Mesothelial cell of epicardium (in vitro differentiated cells): ENCODE results near the gene PLXND1. TPM values are rescaled to one million over a fixed set of nuclear protein-coding genes. Genes with fewer than 3 reads are reported as not detected.
"Not testable (repeated sequence)": the region's sequence is repeated elsewhere in the genome, so short reads cannot be mapped to it uniquely, and the experiment has no call there.

Experiments
- DNase-seq, 2 experiments: peaks; one replicate each; pipeline ENCODE4 v3.0.0; 2021; ENCODE audit warnings: low spot score in 2 of 2; ENCODE audit not compliant: unreplicated experiment in 2 of 2
- H3K27ac Mint-ChIP-seq: 2 replicates; pipeline ENCODE4 v1.8.0; 2021; ENCODE audit warnings: mixed read lengths
- H3K27me3 Mint-ChIP-seq: 2 replicates; pipeline ENCODE4 v1.8.0; 2021; ENCODE audit warnings: low read depth, mixed read lengths
- H3K36me3 Mint-ChIP-seq: 2 replicates; pipeline ENCODE4 v1.8.0; 2021; ENCODE audit warnings: mixed read lengths
- H3K4me1 Mint-ChIP-seq: 2 replicates; pipeline ENCODE4 v1.8.0; 2021; ENCODE audit warnings: mixed read lengths
- H3K4me3 Mint-ChIP-seq: 2 replicates; pipeline ENCODE4 v1.8.0; 2021; ENCODE audit warnings: mild to moderate bottlenecking, moderate library complexity, mixed read lengths
- H3K9me3 Mint-ChIP-seq: 2 replicates; pipeline ENCODE4 v1.8.0; 2021; ENCODE audit warnings: mixed read lengths
- CTCF ChIP-seq: fragments of 200-600 bp; sonication (generic); IDR thresholded peaks from one replicate; pipeline ENCODE4 v1.5.0; 2021; ENCODE audit warnings: antibody characterized with exemption; ENCODE audit not compliant: unreplicated experiment
- total RNA-seq: library from RNA; stranded (reverse); gene quantifications from 3 replicates; pipeline ENCODE4 v1.2.1, GENCODE V29; 2021

PLXND1 gene
- total RNA-seq, 1 donor from 2014 or later: 60.6 TPM

GRCh38 chr3:129517516-129517915 is 89.0 kb downstream of the PLXND1 start:
- Mint-ChIP-seq H3K4me3 (no peak overlapping the region), H3K27me3 (no peaks in the 10 kb centered on the region), H3K4me1 (peaks cover 2% of the 10 kb centered on the region), H3K27ac (no peak overlapping the region), H3K36me3 (peaks cover 8% of the 10 kb centered on the region), H3K9me3 (no peaks in the 10 kb centered on the region)
- DNase-seq: no peak
- no peak for TF ChIP-seq CTCF

- not testable (repeated sequence) for H3K9me3 Mint-ChIP-seq, DNase-seq, H3K27ac Mint-ChIP-seq, H3K27me3 Mint-ChIP-seq, H3K4me1 Mint-ChIP-seq, H3K4me3 Mint-ChIP-seq
- H3K36me3 Mint-ChIP-seq: peaks cover 18% of the 10 kb centered on the region
Measured at GRCh38 chr3:129515821-129516432, 90.5 kb downstream of the PLXND1 start.

GRCh38 chr3:129515108-129515820 is 91.2 kb downstream of the PLXND1 start:
- H3K27ac Mint-ChIP-seq, H3K27me3 Mint-ChIP-seq, H3K4me3 Mint-ChIP-seq, H3K4me1 Mint-ChIP-seq, DNase-seq, H3K9me3 Mint-ChIP-seq: not testable (repeated sequence)
- peaks cover 21% of the 10 kb centered on the region for H3K36me3 Mint-ChIP-seq

GRCh38 chr3:129514563-129514962 is 91.9 kb downstream of the PLXND1 start:
- no peak overlapping the region for H3K27ac Mint-ChIP-seq
- no peak for DNase-seq

GRCh38 chr3:129514110-129514509 is 92.4 kb downstream of the PLXND1 start:
- no peak for DNase-seq
- H3K4me1 Mint-ChIP-seq: no peaks in the 10 kb centered on the region
- no peak overlapping the region for H3K4me3 Mint-ChIP-seq
- H3K36me3 Mint-ChIP-seq: peaks cover 21% of the 10 kb centered on the region
- no peaks in the 10 kb centered on the region for H3K9me3 Mint-ChIP-seq
- H3K27me3 Mint-ChIP-seq: no peaks in the 10 kb centered on the region
- H3K27ac Mint-ChIP-seq: no peak overlapping the region
- TF ChIP-seq CTCF: no peak

More at GRCh38 chr3:129514563-129514962, 91.9 kb downstream of the PLXND1 start:
- Mint-ChIP-seq H3K4me3 (no peak overlapping the region), H3K27me3 (no peaks in the 10 kb centered on the region), H3K4me1 (no peaks in the 10 kb centered on the region), H3K9me3 (no peaks in the 10 kb centered on the region), H3K36me3 (peaks cover 21% of the 10 kb centered on the region)
- no peak for TF ChIP-seq CTCF

- Mint-ChIP-seq H3K36me3 (peaks cover 19% of the 10 kb centered on the region), H3K4me3 (no peak overlapping the region), H3K4me1 (no peaks in the 10 kb centered on the region), H3K27me3 (no peaks in the 10 kb centered on the region), H3K9me3 (no peaks in the 10 kb centered on the region), H3K27ac (no peak overlapping the region)
- TF ChIP-seq CTCF: no peak
- no peak for DNase-seq
Measured at GRCh38 chr3:129513705-129514104, 92.8 kb downstream of the PLXND1 start.
